ENCODE measurements around the gene EIF4G3. TPM values are rescaled to one million over a fixed set of nuclear protein-coding genes. Genes with fewer than 3 reads are reported as not detected.
A peak's percentile ranks its signal among the peaks of the same experiment; 100 is the strongest.

The EIF4G3 gene
- total and polyA plus RNA-seq, 9 of the 15 experiments (the other 6 are each of a cell fraction or from before 2014, with no cell fraction given), result 6.7 to 40.5 (median 32.1) TPM

GRCh38 chr1:21175670-21176581 lies 771 bp downstream of the EIF4G3 start (continued):
- TF ChIP-seq PATZ1 (CRISPR knock-in tag; IDR thresholded peaks at IDR 0.05; ENCODE audit: borderline replicate concordance) (no peak), TEAD1 (CRISPR knock-in tag; IDR thresholded peaks at IDR 0.05) (0 out of 4 replicates have a peak, but pooled peaks of 1 of the 2 experiments have one; percentile 21), SMAD1 (IDR thresholded peaks at IDR 0.05; ENCODE audit: low read depth, low read length, partially characterized antibody) (no peak), RREB1 (CRISPR knock-in tag; IDR thresholded peaks at IDR 0.05) (peak; percentile 26; the same call in 1 of the 2 replicates), ATF7 (IDR thresholded peaks at IDR 0.05) (peak; percentile 21; the same call in 1 of the 2 replicates), ZNF395 (CRISPR knock-in tag; IDR thresholded peaks at IDR 0.05) (0 out of 2 replicates have a peak, but pooled peaks have one; percentile 15), BCOR (IDR thresholded peaks at IDR 0.05) (0 out of 2 replicates have a peak, but pooled peaks have one; percentile 8), GATAD2A (IDR thresholded peaks at IDR 0.05) (0 out of 2 replicates have a peak, but pooled peaks have one; percentile 19), ARHGAP35 (IDR thresholded peaks at IDR 0.05; ENCODE audit: partially characterized antibody) (no peak), RUNX1 (IDR thresholded peaks at IDR 0.05; ENCODE audit: low read depth) (no peak)

Measured in K562 (cell line).